Measurements from ENCODE around the gene ICAM4.

- TF ChIP-seq POLR2A (IDR thresholded peaks at IDR 0.05) (no peak), CTCF (IDR thresholded peaks at IDR 0.05) (no peak)
Measured at GRCh38 chr19:10288662-10289166, 2.0 kb downstream of the ICAM4 start.

Data from Peyer's patch (tissue), 4 donors.